A172 (cell line): Measurements from ENCODE around the gene TCF7. TPM values are rescaled to one million over a fixed set of nuclear protein-coding genes. Genes with fewer than 3 reads are reported as not detected.
A peak's percentile ranks its signal among the peaks of the same experiment; 100 is the strongest.
"Not testable (repeated sequence)": the region's sequence is repeated elsewhere in the genome, so short reads cannot be mapped to it uniquely, and the experiment has no call there.

Experiments used
- DNase-seq: peaks from one replicate; pipeline ENCODE4 v3.0.0-alpha.2; 2015; ENCODE audit warnings: low spot score
- total RNA-seq: library from RNA; depleted of rRNA; stranded (reverse); fragments of >200 nt; shearing (Covaris generic); gene quantifications from 2 replicates; pipeline ENCODE4 v1.2.3, GENCODE V29; 2014

TCF7 gene
- total RNA-seq, 1 experiment from 2014 or later: 4.8 TPM

GRCh38 chr5:134145041-134145757 lies 30.7 kb downstream of the TCF7 start:
- DNase-seq: no peak

- DNase-seq: peak; percentile 75
Measured at GRCh38 chr5:134145779-134146581, 31.5 kb downstream of the TCF7 start.

GRCh38 chr5:134146651-134147518 lies 32.4 kb downstream of the TCF7 start:
- no peak for DNase-seq

- DNase-seq: no peak
Measured at GRCh38 chr5:134148316-134148715, 33.8 kb downstream of the TCF7 start.

- no peak for DNase-seq
Measured at GRCh38 chr5:134148986-134149539, 34.6 kb downstream of the TCF7 start.

GRCh38 chr5:134149571-134150303 lies 35.3 kb downstream of the TCF7 start:
- no peak for DNase-seq

GRCh38 chr5:134151723-134152122 lies 37.2 kb downstream of the TCF7 start:
- DNase-seq: no peak

- DNase-seq: not testable (repeated sequence)
Measured at GRCh38 chr5:134152173-134152832, 37.8 kb downstream of the TCF7 start.

- DNase-seq: no peak
Measured at GRCh38 chr5:134153241-134153640, 38.8 kb downstream of the TCF7 start.

- no peak for DNase-seq
Measured at GRCh38 chr5:134153657-134154056, 39.2 kb downstream of the TCF7 start.

- no peak for DNase-seq
Measured at GRCh38 chr5:134161513-134162395, 47.3 kb downstream of the TCF7 start.

- DNase-seq: no peak
Measured at GRCh38 chr5:134162592-134162991, 48.1 kb downstream of the TCF7 start.

- no peak for DNase-seq
Measured at GRCh38 chr5:134171972-134172371, 57.5 kb downstream of the TCF7 start.

- peak; percentile 22 for DNase-seq
Measured at GRCh38 chr5:134174841-134175839, 60.7 kb downstream of the TCF7 start.

- peak; percentile 22 for DNase-seq
Measured at GRCh38 chr5:134175921-134176510, 61.5 kb downstream of the TCF7 start.

GRCh38 chr5:134176511-134177368 lies 62.3 kb downstream of the TCF7 start, which contains the start of gene SKP1:
TSS of gene SKP1 (minus strand) at chr5:134176950. CDS start at chr5:134174022, 2,928 bp downstream.
- DNase-seq: peak; percentile 75
